ENCODE measurements around the gene HNRNPDL. TPM values are rescaled to one million over a fixed set of nuclear protein-coding genes. Genes with fewer than 3 reads are reported as not detected.

The HNRNPDL gene
- total and polyA plus RNA-seq, 2 of the 13 experiments (the other 11 are each of a cell fraction or from before 2014, with no cell fraction given) = 167 to 414 TPM

GRCh38 chr4:82430193-82430963 is at the start of gene HNRNPDL, which contains the start of gene ENOPH1 (continued):
- TF ChIP-seq HNRNPK (IDR thresholded peaks at IDR 0.05; ENCODE audit: low read depth, low read length, poor library complexity, severe bottlenecking) = peak; percentile 55
- TF ChIP-seq ZNF75D (CRISPR knock-in tag; IDR thresholded peaks at IDR 0.05; ENCODE audit: borderline replicate concordance) = 0 out of 2 replicates have a peak, but pooled peaks have one; percentile 67
- no peak for TF ChIP-seq ZNF550 (CRISPR knock-in tag; IDR thresholded peaks at IDR 0.05; ENCODE audit: borderline replicate concordance)
- peak; percentile 88 for TF ChIP-seq CHD2 (IDR thresholded peaks at IDR 0.05; ENCODE audit: low read depth, low read length)
- peak; percentile 70; the same call in 1 of the 2 replicates for TF ChIP-seq MTA1 (CRISPR knock-in tag; IDR thresholded peaks at IDR 0.05; ENCODE audit: borderline replicate concordance)
- TF ChIP-seq MBD4 (IDR thresholded peaks at IDR 0.05; ENCODE audit: borderline replicate concordance, low read length) = no peak
- TF ChIP-seq ZMYM2 (CRISPR knock-in tag; IDR thresholded peaks at IDR 0.05) = 0 out of 2 replicates have a peak, but pooled peaks have one; percentile 47
- TF ChIP-seq TOE1 (CRISPR knock-in tag; IDR thresholded peaks at IDR 0.05) = no peak; the same call in 1 of the 2 replicates
- peak; percentile 89 for TF ChIP-seq ZNF563 (CRISPR knock-in tag; IDR thresholded peaks at IDR 0.05)
- TF ChIP-seq ZNF766 (CRISPR knock-in tag; IDR thresholded peaks at IDR 0.05; ENCODE audit: borderline replicate concordance) = peak; percentile 93
- peak; percentile 81; the same call in 1 of the 2 replicates for TF ChIP-seq ZNF557 (CRISPR knock-in tag; IDR thresholded peaks at IDR 0.05)
- TF ChIP-seq DR1 (CRISPR knock-in tag; IDR thresholded peaks at IDR 0.05) = peak; percentile 76
- TF ChIP-seq ZNF619 (CRISPR knock-in tag; IDR thresholded peaks at IDR 0.05) = no peak; the same call in 1 of the 2 replicates
- TF ChIP-seq ZNF230 (CRISPR knock-in tag; IDR thresholded peaks at IDR 0.05) = peak; percentile 95
- 0 out of 2 replicates have a peak, but pooled peaks have one; percentile 30 for TF ChIP-seq ZKSCAN5 (CRISPR knock-in tag; IDR thresholded peaks at IDR 0.05)
- TF ChIP-seq ZNF724P (CRISPR knock-in tag; IDR thresholded peaks at IDR 0.05; ENCODE audit: borderline replicate concordance) = 0 out of 2 replicates have a peak, but pooled peaks have one; percentile 50
- peak; percentile 85 for TF ChIP-seq FOXP4 (CRISPR knock-in tag; IDR thresholded peaks at IDR 0.05)
- peak; percentile 84 for TF ChIP-seq SALL2 (CRISPR knock-in tag; IDR thresholded peaks at IDR 0.05)
- peak; percentile 61; the same call in 1 of the 2 replicates for TF ChIP-seq ZBTB20 (CRISPR knock-in tag; IDR thresholded peaks at IDR 0.05; ENCODE audit: borderline replicate concordance, low read depth)
- TF ChIP-seq POLR2AphosphoS2 (IDR thresholded peaks at IDR 0.05; ENCODE audit: low read depth, low read length) = no peak
- TF ChIP-seq ZNF883 (CRISPR knock-in tag; IDR thresholded peaks at IDR 0.05; ENCODE audit: not compliant biosample characterization) = peak; percentile 96
- TF ChIP-seq GLI4 (CRISPR knock-in tag; IDR thresholded peaks at IDR 0.05; ENCODE audit: borderline replicate concordance) = no peak
- peak; percentile 89 for TF ChIP-seq ZNF616 (CRISPR knock-in tag; IDR thresholded peaks at IDR 0.05; ENCODE audit: low read depth)
- no peak for TF ChIP-seq MAFF (IDR thresholded peaks at IDR 0.05; ENCODE audit: low read depth, low read length)
- TF ChIP-seq ELF4 (CRISPR knock-in tag; IDR thresholded peaks at IDR 0.05; ENCODE audit: borderline replicate concordance) = no peak
- TF ChIP-seq YY1 (IDR thresholded peaks at IDR 0.05; ENCODE audit: insufficient read depth, insufficient replicate concordance, low read depth, low read length) = peak; percentile 17
- TF ChIP-seq ATF4 (CRISPR knock-in tag; IDR thresholded peaks at IDR 0.05) = peak in 1 of 2 experiments; percentile 74; a peak in 2 of 4 replicates
- TF ChIP-seq ONECUT2 (CRISPR knock-in tag; IDR thresholded peaks at IDR 0.05) = peak; percentile 43
